HepG2 (cell line): Measurements from ENCODE around the gene CAPRIN1. TPM values are rescaled to one million over a fixed set of nuclear protein-coding genes. Genes with fewer than 3 reads are reported as not detected.

Experiments
- ATAC-seq: fragments of 200-7000 bp; cut with Tn5 transposase; 3 replicates; pipeline ENCODE4 v1.9.1; 2020; ENCODE audit warnings: mild to moderate bottlenecking, moderate library complexity
- BruUV-seq: library from RNA; stranded (reverse); fragments of 400-500 nt; replicated peaks from 2 replicates; lab custom pipeline; 2021; lab: Mats Ljungman, UMichigan
- CTCF ChIA-PET: fragments of 300-600 bp; formaldehyde crosslinking; extraction: SDS; loops from one replicate; lab custom pipeline; 2021; ENCODE audit warnings: low total read pairs, inconsistent platforms, low intra/inter-chr PET ratio; lab: Yijun Ruan, JAX
- POLR2A ChIA-PET: fragments of 350-600 bp; sonication (Branson Sonifier 250); formaldehyde crosslinking; loops from one replicate; lab custom pipeline; 2020; ENCODE audit warnings: antibody characterized with exemption, inconsistent platforms; lab: Yijun Ruan, JAX
- DNase-seq: peaks from one replicate; pipeline ENCODE4 v3.0.0-alpha.2; 2015; ENCODE audit warnings: low spot score
- FAIRE-seq: peaks from 3 replicates; lab custom pipeline; 2011; peaks lifted over from hg19 to GRCh38; lab: Jason Lieb, UNC
- H2AFZ ChIP-seq: one replicate; pipeline ENCODE4 v1.6.1; 2011; ENCODE audit warnings: low read length, inconsistent platforms
- H3K27ac ChIP-seq: fragments of 300-600 bp; 3 replicates; pipeline ENCODE4 v1.8.0; 2011; ENCODE audit warnings: mixed run types, mild to moderate bottlenecking, mixed read lengths, low read length, inconsistent platforms; ENCODE audit not compliant: insufficient read depth; ENCODE audit errors: extremely low read length
- H3K27me3 ChIP-seq, 2 experiments: fragments of 200-600 bp in 1 of 2; 2 replicates in 1 of 2; 3 replicates in 1 of 2; pipeline versions ENCODE4 v1.6.0 to v1.8.0; 2011; ENCODE audit warnings: low read length in 2 of 2, mild to moderate bottlenecking in 2 of 2, moderate library complexity in 2 of 2, inconsistent platforms in 1 of 2; ENCODE audit not compliant: insufficient read depth in 2 of 2, control insufficient read depth in 1 of 2
- H3K36me3 ChIP-seq, 2 experiments: fragments of 200-600 bp in 1 of 2; replicated peaks in 1 of 2; 2 replicates in 1 of 2; 3 replicates in 1 of 2; pipeline versions ENCODE4 v1.5.1 to v1.8.0; 2011; ENCODE audit warnings: low read length in 2 of 2, inconsistent platforms in 1 of 2; ENCODE audit not compliant: insufficient read depth in 2 of 2, control insufficient read depth in 1 of 2
- H3K4me1 ChIP-seq: 2 replicates; pipeline ENCODE4 v1.5.1; 2012; ENCODE audit warnings: low read length, inconsistent platforms; ENCODE audit not compliant: insufficient read depth
- H3K4me2 ChIP-seq: 2 replicates; pipeline ENCODE4 v1.6.0; 2011; ENCODE audit warnings: low read depth, low read length, inconsistent platforms
- H3K4me3 ChIP-seq, 3 experiments: fragments of 200-600 bp in 1 of 3; sonication (generic), shearing (Covaris generic) in 1 of 3; replicated peaks in 1 of 3; 2 replicates each; pipeline ENCODE4 v1.5.1; 2011 to 2016; ENCODE audit warnings: low read length in 3 of 3, inconsistent platforms in 2 of 3, low read depth in 2 of 3, mild to moderate bottlenecking in 2 of 3, control low read depth in 1 of 3, mixed read lengths in 1 of 3; ENCODE audit not compliant: insufficient read depth in 1 of 3
- H3K79me2 ChIP-seq: one replicate; pipeline ENCODE4 v1.6.1; 2011; ENCODE audit warnings: low read length, inconsistent platforms; ENCODE audit not compliant: insufficient read depth
- H3K9ac ChIP-seq: 2 replicates; pipeline ENCODE4 v1.6.0; 2011; ENCODE audit warnings: mild to moderate bottlenecking, low read depth, low read length, inconsistent platforms; ENCODE audit not compliant: insufficient read depth
- H3K9me3 ChIP-seq: 2 replicates; pipeline ENCODE4 v1.5.1; 2012; ENCODE audit warnings: mild to moderate bottlenecking, low read length
- H4K20me1 ChIP-seq: 2 replicates; pipeline ENCODE4 v1.6.0; 2011; ENCODE audit warnings: inconsistent platforms, mild to moderate bottlenecking, low read length, moderate library complexity; ENCODE audit not compliant: insufficient read depth
- DMAP1 ChIP-seq: IDR thresholded peaks from 2 replicates; pipeline ENCODE4 v1.6.1; 2016
- NFYB ChIP-seq: sonication (generic); formaldehyde crosslinking; IDR thresholded peaks from 2 replicates; pipeline ENCODE4 v1.4.0; 2020; ENCODE audit warnings: missing genetic modification reagents
- PCBP1 ChIP-seq: fragments of 200-400 bp; formaldehyde crosslinking; IDR thresholded peaks from 2 replicates; pipeline ENCODE4 v1.6.1; 2017; ENCODE audit warnings: mild to moderate bottlenecking, low read depth, low read length, borderline replicate concordance
- RBM22 ChIP-seq: fragments of 200-400 bp; formaldehyde crosslinking; optimal IDR thresholded peaks from 2 replicates; pipeline ENCODE3; 2017; ENCODE audit warnings: mild to moderate bottlenecking, low read length, moderate library complexity
- RFXAP ChIP-seq: sonication (generic); formaldehyde crosslinking; IDR thresholded peaks from 2 replicates; pipeline ENCODE4 v1.4.0; 2020; ENCODE audit warnings: missing genetic modification reagents, borderline replicate concordance
- SAP130 ChIP-seq: IDR thresholded peaks from 2 replicates; pipeline ENCODE4 v1.6.1; 2016; ENCODE audit warnings: low read depth
- TRAFD1 ChIP-seq: sonication (generic); formaldehyde crosslinking; IDR thresholded peaks from 2 replicates; pipeline ENCODE4 v1.5.1; 2020; ENCODE audit warnings: missing genetic modification reagents, mild to moderate bottlenecking, borderline replicate concordance
- ZFP90 ChIP-seq: sonication (generic); formaldehyde crosslinking; IDR thresholded peaks from 2 replicates; pipeline ENCODE4 v1.8.0; 2022; ENCODE audit warnings: missing genetic modification reagents, mild to moderate bottlenecking, inconsistent platforms, borderline replicate concordance
- ZFY ChIP-seq: sonication (generic); formaldehyde crosslinking; IDR thresholded peaks from 2 replicates; pipeline ENCODE4 v1.4.0; 2020; ENCODE audit warnings: missing genetic modification reagents
- ZMYM4 ChIP-seq: sonication (generic); formaldehyde crosslinking; IDR thresholded peaks from 2 replicates; pipeline ENCODE4 v1.8.1; 2023; ENCODE audit warnings: mild to moderate bottlenecking, missing genetic modification reagents
- ZNF138 ChIP-seq: sonication (generic); formaldehyde crosslinking; IDR thresholded peaks from 2 replicates; pipeline ENCODE4 v1.5.0; 2020; ENCODE audit warnings: mild to moderate bottlenecking, low read depth, missing genetic modification reagents
- ZNF431 ChIP-seq: sonication (generic); formaldehyde crosslinking; IDR thresholded peaks from 2 replicates; pipeline ENCODE4 v1.9.0; 2022; ENCODE audit warnings: missing genetic modification reagents, low read depth, mild to moderate bottlenecking, borderline replicate concordance
- ZNF501 ChIP-seq: sonication (generic); formaldehyde crosslinking; IDR thresholded peaks from 2 replicates; pipeline ENCODE4 v1.5.1; 2020; ENCODE audit warnings: mild to moderate bottlenecking, moderate library complexity, missing genetic modification reagents
- WGBS: methylation state at CpG from one replicate; pipeline ENCODE4 v1.1.6; 2017; ENCODE audit warnings: low lambda C conversion rate; 5-methylcytosine and 5-hydroxymethylcytosine counted together
- in situ Hi-C: cut with HindIII; loops from 2 replicates; pipeline ENCODE4 v1.10.0; 2017; ENCODE audit warnings: low pct_unique_long_range_greater_than_20kb; ENCODE audit not compliant: extremely low pct_ligation_motif_present
- intact Hi-C: fragments of 100-400 bp; cut with micrococcal nuclease; formaldehyde crosslinking; loops from one replicate; pipeline ENCODE4 v1.10.0; 2022; ENCODE audit not compliant: unreplicated experiment
- polyA plus RNA-seq, 8 experiments: library from polyadenylated mRNA; depleted of rRNA in 3 of 8; stranded (reverse) in 7 of 8; unstranded in 1 of 8; fragments of >200 nt; fragmentation: Illumina TruSeq in 4 of 8; extraction: Trizol in 4 of 8; gene quantifications; 2 replicates each; pipeline versions ENCODE4 v1.2.1 to v1.2.3, GENCODE V29; 2011 to 2016; ENCODE audit warnings: low read depth in 4 of 8, missing spikeins in 1 of 8, mixed read lengths in 1 of 8; ENCODE audit not compliant: insufficient read depth in 1 of 8
- total RNA-seq, 5 experiments: library from RNA; depleted of rRNA; stranded (reverse); fragments of >200 nt; fragmentation: Illumina TruSeq; extraction: Trizol; gene quantifications; 2 replicates each; pipeline ENCODE4 v1.2.3, GENCODE V29; 2016; ENCODE audit warnings: low read depth in 1 of 5
- TF ChIP-seq, protein P1 (sequence below): IDR thresholded peaks from 2 replicates; pipeline ENCODE4 v1.6.1; 2016; ENCODE audit warnings: missing genetic modification reagents, missing compliant biosample characterization
- TF ChIP-seq, protein P2 (sequence below): sonication (generic); formaldehyde crosslinking; conservative IDR thresholded peaks from 2 replicates; pipeline ENCODE4 v1.5.0; 2020; ENCODE audit warnings: missing genetic modification reagents
- TF ChIP-seq, protein P3 (sequence below): IDR thresholded peaks from 2 replicates; pipeline ENCODE4 v1.6.1; 2016; ENCODE audit warnings: mild to moderate bottlenecking
- TF ChIP-seq, protein P4 (sequence below): sonication (generic); formaldehyde crosslinking; IDR thresholded peaks from 2 replicates; pipeline ENCODE4 v1.4.0; 2020; ENCODE audit warnings: missing genetic modification reagents

CAPRIN1 gene
- total and polyA plus RNA-seq, 2 of the 13 experiments (the other 11 are each of a cell fraction or from before 2014, with no cell fraction given) = 114 to 162 TPM

GRCh38 chr11:34053161-34053686 is 1.7 kb downstream of the CAPRIN1 start:
- ChIA-PET POLR2A (interaction anchor here (0.7 to 1.4 kb wide), 3 partner anchors 19 to 52 kb away, joined by 3 to 4 read pairs (median 4); partner anchors contain the start of gene NAT10), CTCF (no interaction called here)
- Histone ChIP-seq H3K79me2 (peaks cover 59% of the 10 kb centered on the region), H2AFZ (no peak overlapping the region), H3K27me3 (no peaks in the 10 kb centered on the region), H3K4me2 (peak overlapping the region; percentile 67), H3K4me1 (peaks cover 54% of the 10 kb centered on the region), H3K4me3 (peak overlapping the region; percentile 74 to 100 (median 95)), H3K27ac (peak overlapping the region; percentile 98), H3K9me3 (no peaks in the 10 kb centered on the region), H4K20me1 (peaks cover 41% of the 10 kb centered on the region), H3K36me3 (peaks cover 0 to 13% of the 10 kb centered on the region in 2 experiments; a peak in 3 of 5 replicates), H3K9ac (peak overlapping the region; percentile 95)
- WGBS = under 1% methylated on average over 20 of the region's 24 CpGs
- FAIRE-seq = no peak
- intact Hi-C loops (loop anchor here (5.0 kb wide), 1 partner anchor 56 kb away; no protein-coding TSS in a partner anchor), in situ Hi-C loops (no loop called here)
- TSS peak; percentile 48 for BruUV-seq
- peak; percentile 67 for DNase-seq
- peak; percentile 57 for ATAC-seq
- TF ChIP-seq TRAFD1 (CRISPR knock-in tag) = no peak
- TF ChIP-seq ZFY (CRISPR knock-in tag) = peak; percentile 10
- 0 out of 2 replicates have a peak, but pooled peaks have one; percentile 43 for TF ChIP-seq RFXAP
- TF ChIP-seq, protein P1, sequence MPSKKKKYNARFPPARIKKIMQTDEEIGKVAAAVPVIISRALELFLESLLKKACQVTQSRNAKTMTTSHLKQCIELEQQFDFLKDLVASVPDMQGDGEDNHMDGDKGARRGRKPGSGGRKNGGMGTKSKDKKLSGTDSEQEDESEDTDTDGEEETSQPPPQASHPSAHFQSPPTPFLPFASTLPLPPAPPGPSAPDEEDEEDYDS = peak; percentile 24; the same call in 1 of the 2 replicates
- TF ChIP-seq, protein P2, sequence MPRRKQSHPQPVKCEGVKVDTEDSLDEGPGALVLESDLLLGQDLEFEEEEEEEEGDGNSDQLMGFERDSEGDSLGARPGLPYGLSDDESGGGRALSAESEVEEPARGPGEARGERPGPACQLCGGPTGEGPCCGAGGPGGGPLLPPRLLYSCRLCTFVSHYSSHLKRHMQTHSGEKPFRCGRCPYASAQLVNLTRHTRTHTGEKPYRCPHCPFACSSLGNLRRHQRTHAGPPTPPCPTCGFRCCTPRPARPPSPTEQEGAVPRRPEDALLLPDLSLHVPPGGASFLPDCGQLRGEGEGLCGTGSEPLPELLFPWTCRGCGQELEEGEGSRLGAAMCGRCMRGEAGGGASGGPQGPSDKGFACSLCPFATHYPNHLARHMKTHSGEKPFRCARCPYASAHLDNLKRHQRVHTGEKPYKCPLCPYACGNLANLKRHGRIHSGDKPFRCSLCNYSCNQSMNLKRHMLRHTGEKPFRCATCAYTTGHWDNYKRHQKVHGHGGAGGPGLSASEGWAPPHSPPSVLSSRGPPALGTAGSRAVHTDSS (CRISPR knock-in tag) = no peak
- TF ChIP-seq ZMYM4 (CRISPR knock-in tag) = 0 out of 2 replicates have a peak, but pooled peaks have one; percentile 13
- TF ChIP-seq RBM22 = peak; percentile 64
- TF ChIP-seq, protein P3, sequence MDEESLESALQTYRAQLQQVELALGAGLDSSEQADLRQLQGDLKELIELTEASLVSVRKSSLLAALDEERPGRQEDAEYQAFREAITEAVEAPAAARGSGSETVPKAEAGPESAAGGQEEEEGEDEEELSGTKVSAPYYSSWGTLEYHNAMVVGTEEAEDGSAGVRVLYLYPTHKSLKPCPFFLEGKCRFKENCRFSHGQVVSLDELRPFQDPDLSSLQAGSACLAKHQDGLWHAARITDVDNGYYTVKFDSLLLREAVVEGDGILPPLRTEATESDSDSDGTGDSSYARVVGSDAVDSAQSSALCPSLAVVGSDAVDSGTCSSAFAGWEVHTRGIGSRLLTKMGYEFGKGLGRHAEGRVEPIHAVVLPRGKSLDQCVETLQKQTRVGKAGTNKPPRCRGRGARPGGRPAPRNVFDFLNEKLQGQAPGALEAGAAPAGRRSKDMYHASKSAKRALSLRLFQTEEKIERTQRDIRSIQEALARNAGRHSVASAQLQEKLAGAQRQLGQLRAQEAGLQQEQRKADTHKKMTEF = peak; percentile 35; the same call in 1 of the 2 replicates
- no peak for TF ChIP-seq ZNF138 (CRISPR knock-in tag)
- peak; percentile 35; the same call in 1 of the 2 replicates for TF ChIP-seq ZNF501 (CRISPR knock-in tag)
- peak; percentile 33; the same call in 1 of the 2 replicates for TF ChIP-seq ZFP90 (CRISPR knock-in tag)
- no peak for TF ChIP-seq NFYB
- TF ChIP-seq ZNF431 (CRISPR knock-in tag) = no peak
- peak; percentile 83 for TF ChIP-seq DMAP1
- TF ChIP-seq, protein P4, sequence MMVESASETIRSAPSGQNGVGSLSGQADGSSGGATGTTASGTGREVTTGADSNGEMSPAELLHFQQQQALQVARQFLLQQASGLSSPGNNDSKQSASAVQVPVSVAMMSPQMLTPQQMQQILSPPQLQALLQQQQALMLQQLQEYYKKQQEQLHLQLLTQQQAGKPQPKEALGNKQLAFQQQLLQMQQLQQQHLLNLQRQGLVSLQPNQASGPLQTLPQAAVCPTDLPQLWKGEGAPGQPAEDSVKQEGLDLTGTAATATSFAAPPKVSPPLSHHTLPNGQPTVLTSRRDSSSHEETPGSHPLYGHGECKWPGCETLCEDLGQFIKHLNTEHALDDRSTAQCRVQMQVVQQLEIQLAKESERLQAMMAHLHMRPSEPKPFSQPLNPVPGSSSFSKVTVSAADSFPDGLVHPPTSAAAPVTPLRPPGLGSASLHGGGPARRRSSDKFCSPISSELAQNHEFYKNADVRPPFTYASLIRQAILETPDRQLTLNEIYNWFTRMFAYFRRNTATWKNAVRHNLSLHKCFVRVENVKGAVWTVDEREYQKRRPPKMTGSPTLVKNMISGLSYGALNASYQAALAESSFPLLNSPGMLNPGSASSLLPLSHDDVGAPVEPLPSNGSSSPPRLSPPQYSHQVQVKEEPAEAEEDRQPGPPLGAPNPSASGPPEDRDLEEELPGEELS = no peak
- TF ChIP-seq SAP130 (CRISPR knock-in tag) = peak; percentile 65
- no peak for TF ChIP-seq PCBP1
